Middle frontal gyrus (tissue), 1 donor: ENCODE measurements around the gene APOA1.

Experiments
- DNase-seq: peaks from one replicate; pipeline ENCODE4 v3.0.0-alpha.2; 2015; ENCODE audit warnings: low spot score; ENCODE audit errors: extremely low spot score

Gene APOA1

GRCh38 chr11:116790167-116791001 is 47.0 kb downstream of the APOA1 start:
- DNase-seq: no peak

DNA sequence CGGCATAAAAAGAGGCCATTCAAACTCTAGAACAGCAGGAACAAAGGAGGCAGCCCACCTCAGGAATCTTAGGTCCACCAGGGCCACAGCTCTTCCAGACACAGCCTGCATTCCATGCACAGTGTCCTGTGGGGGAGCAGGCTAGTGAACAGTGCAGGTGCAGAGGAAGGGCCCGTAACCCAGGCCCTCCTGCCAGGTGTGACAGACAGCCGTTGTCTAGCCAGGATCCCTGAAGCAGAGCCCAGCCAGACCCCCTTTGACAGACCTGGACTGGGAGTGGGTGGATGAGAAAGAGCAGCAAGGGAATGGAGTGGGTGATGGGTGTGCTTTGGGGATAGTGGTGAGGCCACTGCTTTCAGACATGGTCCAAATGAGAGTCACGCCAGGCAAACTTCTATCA is 48.4 kb downstream of the APOA1 start:
- DNase-seq: no peak

DNA sequence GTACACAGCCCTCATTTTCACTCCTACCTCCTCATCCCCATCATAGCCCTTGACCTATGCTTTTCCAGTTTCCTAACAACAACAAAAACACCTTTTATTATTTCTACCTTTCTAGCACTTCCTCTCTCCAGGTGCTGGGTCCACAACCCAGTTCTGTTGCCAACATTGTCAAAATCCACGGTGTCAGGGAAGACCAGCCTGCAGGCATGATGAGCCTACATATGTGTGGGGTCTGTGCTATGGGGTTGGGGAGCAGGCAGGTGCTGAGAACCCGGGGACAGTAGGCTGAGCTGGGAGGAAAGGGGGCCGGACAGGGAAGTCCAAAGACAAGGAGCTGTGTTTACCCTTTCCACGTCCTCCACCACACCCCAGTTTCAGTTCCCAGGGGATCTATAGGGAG is 48.9 kb downstream of the APOA1 start:
- no peak for DNase-seq

DNA sequence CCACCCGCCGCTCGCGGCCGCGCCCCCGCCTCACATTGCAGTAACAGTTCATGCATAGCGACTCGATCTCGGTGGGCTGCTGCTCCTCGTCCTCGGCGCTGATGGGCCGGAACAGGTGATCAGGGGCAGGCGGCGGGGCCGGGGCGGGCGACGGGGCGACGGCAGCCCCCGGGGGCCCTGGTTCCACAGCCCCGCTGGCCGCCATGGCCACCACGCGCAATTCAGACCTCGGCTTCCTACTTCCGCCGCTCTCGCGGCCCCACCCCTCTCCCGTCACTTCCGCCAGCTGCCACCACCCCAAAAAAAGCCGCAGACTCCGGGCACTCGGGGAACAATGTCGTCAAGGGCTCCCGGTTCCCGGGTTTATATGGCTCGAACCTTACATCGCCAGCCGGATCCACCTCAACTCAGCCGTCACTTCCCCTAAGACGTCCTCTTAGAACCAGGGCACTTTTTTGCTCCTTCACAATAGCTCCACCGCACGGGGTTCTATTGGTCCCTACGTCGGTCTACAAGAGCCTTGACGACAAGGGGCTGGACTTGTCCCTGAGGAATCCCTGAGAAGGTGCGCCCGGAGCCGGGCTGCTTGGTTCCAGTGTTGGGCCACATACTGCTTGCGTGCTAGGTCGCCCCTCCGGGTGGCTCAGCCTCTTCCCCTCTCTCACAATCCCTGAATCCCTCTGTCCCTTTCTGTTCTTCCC is 49.5 kb downstream of the APOA1 start, which contains the start of gene ZPR1:
ZPR1 (minus strand) TSS at position 238 of the 701 bp plus-strand sequence; CDS start at position 205, 33 bp downstream.
- DNase-seq: peak; percentile 65

- DNase-seq: no peak
Measured at GRCh38 chr11:116787436-116787785, 50.0 kb downstream of the APOA1 start.

DNA sequence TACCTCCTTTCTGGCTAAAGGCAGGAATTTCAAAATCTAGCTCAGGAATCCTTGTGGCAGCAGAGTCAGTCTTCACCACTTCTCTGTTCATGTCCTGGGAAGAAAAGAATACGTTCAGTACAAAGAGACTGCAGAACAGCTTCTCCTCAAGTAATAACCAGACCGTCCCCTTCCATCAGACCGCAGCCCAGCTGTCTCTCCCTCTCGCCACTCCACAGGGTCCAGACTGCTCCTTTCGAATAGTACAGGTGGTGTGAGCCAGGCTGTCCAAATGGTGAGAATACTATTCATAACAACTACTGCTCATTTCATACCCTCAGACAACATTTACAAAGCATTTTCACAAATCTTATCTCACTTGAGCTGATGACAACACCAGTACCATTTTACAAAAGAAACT is 50.5 kb downstream of the APOA1 start:
- DNase-seq: no peak

DNA sequence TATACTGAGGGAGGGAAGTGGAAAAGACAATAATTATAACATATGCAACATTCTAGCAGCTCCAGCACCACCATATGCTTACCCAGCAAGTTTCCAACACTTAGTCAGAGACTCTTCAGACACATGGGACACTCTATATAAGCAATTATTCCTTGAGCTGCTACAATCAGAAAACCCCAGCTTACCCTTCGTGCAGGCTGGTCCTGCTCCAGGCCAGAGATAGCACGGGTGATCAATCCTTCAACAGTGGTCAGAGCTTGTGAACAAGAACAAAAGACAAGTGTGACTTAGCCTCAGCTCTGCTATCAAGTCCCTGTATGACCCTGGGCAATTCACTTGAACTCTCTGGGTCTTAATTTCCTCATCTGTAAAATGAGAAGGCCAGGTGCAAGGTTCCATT is 51.1 kb downstream of the APOA1 start:
- no peak for DNase-seq
